Mucosa of stomach (tissue), 1 donor: ENCODE measurements around the gene CELF2.

Source experiments
- H3K27me3 ChIP-seq: one replicate; pipeline ENCODE4 v1.7.0; 2013; ENCODE audit warnings: mild to moderate bottlenecking, low read length; ENCODE audit not compliant: control insufficient read depth, insufficient read depth
- H3K36me3 ChIP-seq: one replicate; pipeline ENCODE4 v1.7.0; 2013; ENCODE audit warnings: low read length; ENCODE audit not compliant: control insufficient read depth, insufficient read depth
- H3K4me1 ChIP-seq: one replicate; pipeline ENCODE4 v1.7.0; 2013; ENCODE audit warnings: mild to moderate bottlenecking, low read length; ENCODE audit not compliant: control insufficient read depth, insufficient read depth
- H3K4me3 ChIP-seq: one replicate; pipeline ENCODE4 v1.7.0; 2013; ENCODE audit warnings: low read length
- H3K9ac ChIP-seq: one replicate; pipeline ENCODE4 v1.7.0; 2013; ENCODE audit warnings: mild to moderate bottlenecking, low read length, moderate library complexity
- H3K9me3 ChIP-seq: one replicate; pipeline ENCODE4 v1.7.0; 2013; ENCODE audit warnings: mild to moderate bottlenecking, low read length, moderate library complexity; ENCODE audit not compliant: control insufficient read depth
- donor health status: Pancreatic carcinoma.

Gene CELF2

DNA sequence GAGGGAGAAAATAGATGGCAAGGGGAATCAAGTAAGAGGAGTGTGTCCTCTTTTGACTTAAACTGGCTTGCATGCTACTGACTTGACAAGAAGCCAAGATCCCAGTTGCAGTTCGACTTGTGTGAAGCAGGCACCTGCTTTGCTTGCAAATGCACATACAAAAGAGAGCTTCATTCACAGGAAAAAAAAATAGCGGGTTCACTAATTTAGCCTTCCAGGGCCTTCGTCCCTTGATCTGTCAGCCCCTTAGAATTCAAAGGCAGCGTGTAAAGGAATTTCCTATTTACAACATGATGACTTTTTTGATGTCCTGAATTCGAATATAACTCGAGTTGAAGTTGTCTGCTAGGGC is 192.1 kb downstream of the CELF2 start:
- Histone ChIP-seq H3K9me3 (no peaks in the 10 kb centered on the region), H3K36me3 (no peaks in the 10 kb centered on the region), H3K4me3 (no peak overlapping the region), H3K27me3 (no peaks in the 10 kb centered on the region), H3K4me1 (no peaks in the 10 kb centered on the region), H3K9ac (no peak overlapping the region)

DNA sequence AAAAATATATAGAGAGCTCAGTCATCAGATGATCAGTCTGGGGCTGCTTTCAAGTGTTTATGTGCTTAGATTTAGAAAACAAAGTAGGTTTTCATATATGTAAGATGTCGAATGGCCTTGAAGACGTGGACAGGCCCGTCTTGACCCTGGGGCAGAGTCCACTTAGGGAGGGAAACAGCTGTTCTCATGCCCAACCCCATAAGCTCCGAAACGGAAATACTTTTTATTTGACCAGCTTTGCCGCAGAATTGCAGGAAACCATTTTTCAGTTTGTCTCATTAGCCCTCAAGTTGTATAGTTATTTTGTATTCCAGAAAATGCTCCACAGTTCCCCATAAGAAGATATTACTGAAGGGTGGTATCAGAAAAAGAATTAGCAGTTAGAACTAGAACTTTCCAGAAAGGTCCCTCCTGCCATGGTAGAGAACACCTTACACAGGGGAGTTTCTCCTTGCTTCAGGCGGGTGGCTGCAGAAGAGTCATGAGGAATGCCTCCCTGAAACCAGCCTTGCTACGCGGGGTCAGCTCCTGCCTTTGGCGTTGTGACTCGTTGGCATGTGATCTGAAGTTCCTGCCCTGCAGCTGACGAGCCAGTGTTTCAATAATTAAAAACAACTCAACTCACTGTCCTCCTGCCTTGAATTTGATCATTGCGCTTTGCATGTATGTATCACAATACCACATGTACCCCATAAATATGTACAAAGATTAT is 192.7 kb downstream of the CELF2 start:
- Histone ChIP-seq H3K36me3 (no peaks in the 10 kb centered on the region), H3K4me3 (no peak overlapping the region), H3K27me3 (no peaks in the 10 kb centered on the region), H3K9ac (no peak overlapping the region), H3K9me3 (no peaks in the 10 kb centered on the region), H3K4me1 (no peaks in the 10 kb centered on the region)

DNA sequence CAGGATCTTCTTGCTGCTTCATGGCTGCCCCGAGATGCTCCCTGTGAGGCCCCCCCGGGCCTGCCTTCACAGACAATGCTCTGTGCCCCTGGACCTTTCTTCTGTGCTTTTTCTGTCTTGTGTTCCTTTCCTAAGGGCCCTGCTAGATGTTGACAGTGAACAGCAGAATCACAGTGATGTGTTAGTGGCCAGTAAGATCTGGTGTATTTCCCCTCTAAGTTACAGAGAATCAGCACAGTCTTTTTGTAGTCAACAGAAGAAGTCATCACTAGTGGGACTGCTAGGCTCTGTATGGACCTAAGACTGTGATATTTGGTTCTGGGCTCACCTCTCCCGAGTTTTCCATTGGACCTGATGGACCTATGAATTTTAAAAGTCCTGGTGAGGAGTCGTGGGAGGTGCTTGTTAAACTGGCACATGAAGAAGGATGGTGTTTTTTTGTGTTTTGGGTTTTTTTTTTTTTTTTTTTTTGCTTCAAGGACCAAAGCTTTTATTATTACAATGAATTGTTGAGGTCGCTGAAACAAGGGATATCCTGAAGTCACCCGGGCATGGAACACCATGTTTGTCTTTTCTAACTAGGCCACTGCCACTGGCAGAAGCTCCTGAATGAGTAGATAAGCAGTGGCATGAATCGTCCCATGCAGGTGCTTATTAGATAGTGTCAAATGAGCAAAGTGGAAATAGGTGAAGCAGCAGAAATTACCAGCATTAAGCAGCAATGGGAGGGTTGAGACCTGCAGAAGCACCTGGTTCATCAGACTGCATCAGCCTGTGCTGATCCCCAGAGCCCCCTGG is 194.8 kb downstream of the CELF2 start:
- Histone ChIP-seq H3K27me3 (no peaks in the 10 kb centered on the region), H3K4me1 (no peaks in the 10 kb centered on the region), H3K9ac (no peak overlapping the region), H3K9me3 (no peaks in the 10 kb centered on the region), H3K4me3 (no peak overlapping the region), H3K36me3 (no peaks in the 10 kb centered on the region)

DNA sequence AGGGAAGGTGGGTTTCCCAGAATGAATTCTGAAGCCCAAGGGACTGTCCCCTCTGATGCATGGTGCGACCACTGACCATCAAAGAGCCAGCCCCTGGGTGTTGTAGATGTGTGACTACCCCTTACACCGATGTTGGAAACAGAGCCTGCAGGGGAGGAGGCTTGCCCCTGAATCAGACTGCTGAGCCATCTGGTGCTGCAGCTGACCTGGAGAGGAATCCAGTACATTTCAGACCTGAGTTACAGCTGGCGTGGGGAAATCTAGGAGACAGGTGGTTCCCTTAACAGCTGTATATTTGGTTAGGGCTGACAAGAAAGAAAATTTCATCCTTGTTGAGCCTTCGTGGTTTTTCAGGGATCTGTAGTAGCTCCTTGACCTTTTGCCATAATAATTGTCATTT is 195.5 kb downstream of the CELF2 start:
- Histone ChIP-seq H3K9me3 (no peaks in the 10 kb centered on the region), H3K4me1 (no peaks in the 10 kb centered on the region), H3K36me3 (no peaks in the 10 kb centered on the region), H3K9ac (no peak overlapping the region), H3K4me3 (no peak overlapping the region), H3K27me3 (no peaks in the 10 kb centered on the region)

DNA sequence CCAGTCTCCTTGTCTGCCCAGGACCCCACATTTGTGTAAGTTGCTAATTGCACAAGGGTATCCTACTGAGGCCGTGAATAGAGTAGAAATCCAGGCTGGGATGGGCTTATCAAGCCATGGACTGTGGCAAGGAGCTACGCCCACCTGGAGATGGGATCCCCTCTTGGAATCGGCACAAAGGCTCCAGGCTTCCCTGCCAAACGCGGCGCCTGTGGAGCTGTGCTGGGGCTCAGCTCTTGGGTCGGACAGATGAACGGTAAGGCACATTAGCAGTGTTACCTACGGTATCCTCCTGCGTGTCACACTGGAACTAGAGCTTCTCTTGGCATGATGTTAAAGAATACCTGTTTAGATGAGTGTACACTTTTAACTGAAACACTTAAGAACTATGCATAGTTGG is 196.7 kb downstream of the CELF2 start:
- H3K27me3 ChIP-seq, result no peaks in the 10 kb centered on the region
- H3K36me3 ChIP-seq, result no peaks in the 10 kb centered on the region
- H3K4me1 ChIP-seq, result no peaks in the 10 kb centered on the region
- H3K9me3 ChIP-seq, result no peaks in the 10 kb centered on the region
- no peak overlapping the region for H3K4me3 ChIP-seq
- H3K9ac ChIP-seq, result no peak overlapping the region

DNA sequence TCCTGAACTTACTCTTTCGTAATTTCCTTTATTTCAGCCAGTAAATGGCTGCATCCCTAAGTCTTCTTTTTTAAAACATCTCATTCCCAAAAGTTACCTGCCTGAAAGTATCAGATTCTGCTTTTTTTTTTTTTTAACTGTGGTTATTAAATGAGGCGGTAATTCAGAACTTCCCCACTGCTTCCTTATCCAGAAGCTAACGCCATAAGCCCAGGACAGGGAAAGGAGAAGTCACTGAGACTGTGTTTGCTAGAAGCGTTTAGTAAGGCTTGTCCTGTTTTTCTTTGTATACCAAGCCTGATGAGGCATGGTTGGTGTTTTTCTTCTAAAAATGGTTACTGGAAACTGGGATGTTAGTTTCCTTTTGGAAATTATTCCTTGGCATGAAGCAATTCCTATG is 197.8 kb downstream of the CELF2 start:
- Histone ChIP-seq H3K36me3 (no peaks in the 10 kb centered on the region), H3K4me3 (no peak overlapping the region), H3K4me1 (no peaks in the 10 kb centered on the region), H3K9ac (no peak overlapping the region), H3K27me3 (no peaks in the 10 kb centered on the region), H3K9me3 (no peaks in the 10 kb centered on the region)

DNA sequence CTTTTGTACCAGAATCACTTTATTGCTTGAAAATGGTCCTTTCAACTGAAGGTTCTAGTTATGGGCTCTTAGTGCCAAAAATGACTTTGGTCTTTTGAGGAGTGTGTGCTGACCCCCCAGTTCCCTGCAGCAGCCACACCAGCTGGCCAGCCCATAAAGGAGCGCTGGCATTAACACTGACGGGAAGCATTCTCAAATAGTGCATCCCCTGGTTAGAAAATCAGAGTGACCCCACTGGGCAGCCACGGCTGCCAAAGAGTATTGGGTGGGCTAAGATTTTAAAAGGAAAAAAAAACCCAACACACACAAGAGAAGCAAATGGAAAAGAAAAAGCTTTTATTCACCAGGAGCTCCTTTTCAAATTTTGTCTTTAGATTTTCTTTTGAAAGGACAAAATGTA is 199.8 kb downstream of the CELF2 start:
- H3K4me1 ChIP-seq, result no peaks in the 10 kb centered on the region
- no peaks in the 10 kb centered on the region for H3K27me3 ChIP-seq
- no peak overlapping the region for H3K9ac ChIP-seq
- no peak overlapping the region for H3K4me3 ChIP-seq
- no peaks in the 10 kb centered on the region for H3K9me3 ChIP-seq
- no peaks in the 10 kb centered on the region for H3K36me3 ChIP-seq

DNA sequence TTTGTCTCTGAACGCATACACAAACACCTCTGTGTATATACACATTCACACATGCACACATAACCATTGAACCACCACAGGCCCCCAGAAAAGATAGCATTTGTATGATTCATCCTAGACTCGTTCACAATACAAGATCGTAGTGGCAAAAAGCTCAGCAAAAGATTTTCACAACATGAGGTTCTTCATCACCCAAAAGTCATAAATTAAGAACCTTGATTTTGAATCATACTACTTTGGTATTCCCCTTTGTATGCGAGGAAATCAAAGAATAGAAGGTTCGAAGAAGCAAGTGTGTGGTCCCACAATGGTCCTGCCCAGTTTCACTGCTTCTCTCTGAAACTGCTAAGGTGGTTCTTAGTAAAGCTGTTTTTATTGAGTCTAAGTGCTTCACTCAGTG is 200.7 kb downstream of the CELF2 start:
- Histone ChIP-seq H3K4me1 (no peaks in the 10 kb centered on the region), H3K36me3 (no peaks in the 10 kb centered on the region), H3K9me3 (no peaks in the 10 kb centered on the region), H3K9ac (no peak overlapping the region), H3K27me3 (no peaks in the 10 kb centered on the region), H3K4me3 (no peak overlapping the region)

DNA sequence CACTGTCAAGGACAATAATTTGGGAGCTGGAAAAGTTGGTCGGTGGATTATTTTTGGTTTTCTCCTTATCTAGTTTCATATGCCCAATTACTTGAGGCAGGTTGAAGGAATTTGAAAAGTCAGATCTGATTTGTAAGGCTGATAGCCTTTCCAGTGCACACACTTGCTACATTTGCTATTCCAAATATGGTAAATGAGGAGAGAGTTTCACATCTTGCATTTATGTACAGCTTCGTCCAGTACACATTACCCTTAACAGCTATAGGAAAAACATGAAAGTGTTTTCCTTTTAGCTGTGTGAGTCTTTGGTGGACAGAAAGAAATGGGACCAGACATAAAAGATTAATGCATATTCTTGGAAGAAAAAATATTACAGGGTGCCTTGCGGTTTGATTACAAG is 201.8 kb downstream of the CELF2 start:
- Histone ChIP-seq H3K36me3 (no peaks in the 10 kb centered on the region), H3K9me3 (no peaks in the 10 kb centered on the region)

DNA sequence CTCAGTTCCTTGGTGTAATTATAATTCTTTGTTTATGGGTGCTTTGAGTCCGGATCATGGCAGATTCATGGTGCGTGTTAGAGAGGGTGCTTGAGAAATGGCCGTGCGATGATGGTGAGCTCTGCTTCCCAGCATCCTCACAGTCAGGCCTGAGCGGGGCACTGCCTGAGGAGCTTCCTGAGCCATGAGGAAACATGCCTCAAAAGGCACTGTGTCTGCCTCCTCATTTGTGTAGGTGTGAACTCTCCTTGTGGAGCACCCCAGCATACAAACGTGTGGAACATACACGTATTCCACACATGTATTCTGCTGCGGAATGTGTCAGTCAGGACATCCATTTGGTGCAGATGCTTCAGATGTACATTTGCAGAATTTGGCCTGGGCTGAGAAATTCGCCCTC is 205.4 kb downstream of the CELF2 start:
- Histone ChIP-seq H3K9ac (no peak overlapping the region), H3K9me3 (no peaks in the 10 kb centered on the region), H3K36me3 (no peaks in the 10 kb centered on the region), H3K4me3 (no peak overlapping the region), H3K27me3 (no peaks in the 10 kb centered on the region), H3K4me1 (no peaks in the 10 kb centered on the region)

More for the DNA sequence above, 201.8 kb downstream of the CELF2 start:
- Histone ChIP-seq H3K27me3 (no peaks in the 10 kb centered on the region), H3K9ac (no peak overlapping the region), H3K4me1 (no peaks in the 10 kb centered on the region), H3K4me3 (no peak overlapping the region)

DNA sequence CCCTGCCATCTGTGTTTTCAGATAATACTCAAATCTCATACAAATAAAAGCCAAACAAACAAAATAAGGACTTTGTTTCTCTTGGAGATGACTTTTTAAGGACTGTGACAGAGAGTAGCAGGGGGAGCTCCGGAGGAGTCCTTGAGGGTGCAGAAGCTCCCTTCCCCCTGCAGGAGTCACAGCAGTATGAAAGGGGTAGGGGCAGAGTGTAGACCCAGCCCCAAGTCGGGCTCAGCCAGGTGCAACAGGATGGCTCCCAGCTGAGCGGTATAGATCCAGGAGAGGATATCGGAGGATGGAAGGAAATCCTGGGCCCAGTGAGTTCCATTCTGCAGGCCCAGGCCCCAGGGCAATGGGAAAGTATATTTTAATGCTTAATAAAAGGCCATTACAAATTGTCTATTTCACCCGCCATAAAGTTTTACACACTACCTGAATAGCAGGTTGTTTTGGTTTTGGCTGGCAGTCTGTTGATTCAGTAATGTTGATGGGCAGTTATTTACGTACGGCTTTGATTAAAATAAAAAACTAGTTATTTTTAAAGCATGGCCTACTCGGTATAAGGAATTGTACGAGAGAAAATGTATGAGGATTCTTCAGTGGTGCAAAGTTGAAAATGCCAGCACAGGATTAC is 206.0 kb downstream of the CELF2 start:
- Histone ChIP-seq H3K36me3 (no peaks in the 10 kb centered on the region), H3K9me3 (no peaks in the 10 kb centered on the region), H3K4me3 (no peak overlapping the region), H3K9ac (no peak overlapping the region), H3K27me3 (no peaks in the 10 kb centered on the region), H3K4me1 (no peaks in the 10 kb centered on the region)

DNA sequence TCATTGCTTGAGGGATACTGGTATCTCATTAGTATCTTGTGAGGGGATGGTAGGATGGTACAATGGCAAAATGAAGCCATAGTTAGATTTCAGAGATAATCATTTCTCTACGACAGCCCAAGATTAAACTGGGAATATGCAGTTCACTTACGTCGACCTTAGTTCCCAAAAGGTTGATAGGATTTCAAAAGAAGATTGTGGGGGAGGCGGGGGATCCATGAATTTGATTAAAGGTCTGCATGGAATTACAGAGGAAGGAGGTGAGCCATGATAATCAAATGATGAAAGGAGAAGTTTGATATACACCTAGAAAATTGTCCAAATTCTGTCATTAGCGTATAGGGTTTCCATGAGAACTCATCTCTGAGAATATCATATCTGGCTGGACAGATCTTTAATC is 206.6 kb downstream of the CELF2 start:
- Histone ChIP-seq H3K4me3 (no peak overlapping the region), H3K27me3 (no peaks in the 10 kb centered on the region), H3K36me3 (no peaks in the 10 kb centered on the region), H3K9ac (no peak overlapping the region), H3K4me1 (no peaks in the 10 kb centered on the region), H3K9me3 (no peaks in the 10 kb centered on the region)
